NCI-H748 (cell line): ENCODE data around the gene ZNF763.
A peak's percentile ranks its signal among the peaks of the same experiment; 100 is the strongest.
"Not testable (repeated sequence)": the region's sequence is repeated elsewhere in the genome, so short reads cannot be mapped to it uniquely, and the experiment has no call there.

ENCODE experiments used
- DNase-seq: peaks from one replicate; lab custom pipeline; 2025; ENCODE audit not compliant: unreplicated experiment; lab: John Stamatoyannopoulos, UW

The ZNF763 gene

DNA sequence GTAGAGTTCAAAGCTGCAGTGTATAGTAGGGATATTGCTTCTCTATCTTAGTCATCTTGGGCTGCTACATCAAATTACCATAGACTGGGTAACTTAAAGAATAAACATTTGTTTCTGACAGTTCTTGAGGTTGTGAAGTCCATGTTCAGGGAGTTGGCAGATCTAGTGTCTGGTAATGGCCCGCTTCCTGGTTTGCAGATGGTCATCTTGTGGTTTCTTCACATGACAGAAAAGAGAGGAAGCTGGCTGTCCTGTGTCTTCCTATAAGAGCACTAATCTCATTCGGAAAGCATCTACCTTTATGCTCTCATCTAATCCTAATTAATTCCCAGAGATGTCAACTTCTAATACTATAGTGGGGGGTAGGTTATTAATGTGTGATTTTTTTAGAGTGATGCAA lies 6.2 kb downstream of the ZNF763 start:
- no peak for DNase-seq

DNA sequence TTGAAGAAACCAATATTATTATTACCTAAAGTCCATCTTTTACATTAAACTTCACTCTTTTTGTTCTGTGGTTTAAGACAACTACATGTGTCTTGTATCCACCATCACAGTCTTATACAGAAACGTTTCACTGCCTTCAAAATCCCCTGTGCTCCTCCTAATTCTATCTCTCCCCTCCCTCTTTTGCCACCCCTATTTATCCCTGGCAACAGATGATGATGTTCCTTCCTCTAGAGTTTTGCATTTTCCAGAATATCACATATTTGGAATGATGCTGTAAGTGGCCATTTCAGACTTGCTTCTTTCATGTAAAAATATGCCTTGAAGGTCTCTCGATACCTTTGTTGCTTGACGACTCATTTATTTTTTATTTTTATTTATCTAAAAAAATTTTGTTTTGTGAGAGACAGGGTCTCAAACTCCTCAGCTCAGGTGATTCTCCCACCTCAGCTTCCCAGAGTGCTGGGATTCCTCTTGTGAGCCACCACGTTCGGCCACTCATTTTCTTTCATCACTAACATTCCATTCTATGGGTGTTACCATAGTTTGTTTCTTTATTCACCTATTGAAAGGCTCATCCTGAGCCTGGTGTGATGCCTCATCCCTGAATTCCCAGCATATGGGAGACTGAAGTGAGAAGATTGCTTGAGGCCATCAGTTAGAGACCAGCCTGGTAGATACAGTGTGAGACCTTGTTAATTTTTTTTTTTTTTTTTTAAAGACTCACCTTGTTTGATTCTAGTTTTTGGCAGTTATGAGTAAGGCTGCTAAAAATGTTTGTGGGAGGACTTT lies 8.4 kb downstream of the ZNF763 start:
- DNase-seq = no peak

- DNase-seq = no peak
Measured at GRCh38 chr19:11978492-11979100, 13.8 kb downstream of the ZNF763 start.

- DNase-seq = no peak
Measured at GRCh38 chr19:11979527-11979926, 14.7 kb downstream of the ZNF763 start.

GRCh38 chr19:11982526-11982925 lies 17.7 kb downstream of the ZNF763 start:
- DNase-seq = no peak

GRCh38 chr19:11984986-11985385 lies 20.1 kb downstream of the ZNF763 start:
- DNase-seq = no peak

GRCh38 chr19:11986754-11987153 lies 21.9 kb downstream of the ZNF763 start:
- no peak for DNase-seq

- peak; percentile 92 for DNase-seq
Measured at GRCh38 chr19:11987405-11988281, 22.8 kb downstream of the ZNF763 start.

- no peak for DNase-seq
Measured at GRCh38 chr19:11989112-11989456, 24.2 kb downstream of the ZNF763 start.

GRCh38 chr19:11991921-11992320 lies 27.1 kb downstream of the ZNF763 start:
- not testable (repeated sequence) for DNase-seq

DNA sequence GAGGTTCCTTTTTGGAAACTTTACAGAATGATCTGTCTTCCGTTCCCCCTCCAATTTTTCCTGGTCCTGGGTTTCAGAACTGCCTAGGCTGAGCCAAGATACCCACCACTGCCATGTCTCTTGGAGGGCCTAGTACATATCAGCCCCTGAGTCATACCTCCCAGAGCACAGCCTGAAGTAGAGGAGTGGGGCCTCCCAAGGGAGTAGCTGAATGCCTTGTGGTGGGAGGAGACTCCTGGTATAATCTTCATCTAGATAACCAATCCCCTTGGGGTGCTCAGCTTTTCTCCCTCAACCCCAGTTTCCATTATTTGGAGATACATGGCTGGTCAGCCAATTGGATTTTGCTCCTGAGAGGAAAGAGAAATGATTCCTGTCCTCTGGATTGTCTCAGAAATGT lies 30.3 kb downstream of the ZNF763 start:
- no peak for DNase-seq

- no peak for DNase-seq
Measured at GRCh38 chr19:12000152-12000981, 35.5 kb downstream of the ZNF763 start.

DNA sequence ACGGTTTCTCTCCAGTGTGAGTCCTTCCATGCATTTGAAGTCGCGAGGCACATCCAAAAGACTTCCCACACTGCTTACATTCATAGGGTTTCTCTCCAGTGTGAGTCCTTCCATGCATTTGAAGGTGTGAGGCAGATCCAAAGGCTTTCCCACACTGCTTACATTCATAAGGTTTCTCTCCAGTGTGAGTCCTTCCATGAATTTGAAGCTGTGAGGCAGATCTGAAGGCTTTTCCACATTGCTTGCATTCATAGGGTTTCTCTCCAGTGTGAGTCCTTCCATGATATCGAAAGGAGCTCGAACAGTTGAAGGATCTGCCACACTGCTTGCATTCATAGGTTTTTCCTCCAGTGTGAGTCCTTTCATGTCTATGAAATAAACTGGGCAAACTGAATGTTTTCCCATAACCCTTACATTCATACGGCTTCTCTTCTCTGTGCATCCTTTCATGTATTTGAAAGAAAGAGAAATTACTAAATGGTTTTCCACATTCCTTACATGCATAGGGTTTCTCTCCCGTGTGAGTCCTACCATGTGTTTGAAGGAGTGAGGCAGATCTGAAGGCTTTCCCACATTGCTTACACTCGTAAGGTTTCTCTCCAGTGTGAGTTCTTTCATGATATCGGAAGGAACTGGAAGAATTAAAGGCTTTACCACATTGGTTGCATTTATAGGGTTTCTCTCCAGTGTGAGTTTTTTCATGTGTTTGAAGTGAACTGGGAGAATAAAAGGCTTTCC lies 50.3 kb downstream of the ZNF763 start:
- no peak for DNase-seq

GRCh38 chr19:12015753-12016116 lies 50.9 kb downstream of the ZNF763 start:
- DNase-seq = no peak
